ENCODE data around the gene OSTF1. TPM values are rescaled to one million over a fixed set of nuclear protein-coding genes. Genes with fewer than 3 reads are reported as not detected.

The OSTF1 gene
- total RNA-seq, 1 donor from 2014 or later: 13.3 TPM

- TF ChIP-seq, protein P1, sequence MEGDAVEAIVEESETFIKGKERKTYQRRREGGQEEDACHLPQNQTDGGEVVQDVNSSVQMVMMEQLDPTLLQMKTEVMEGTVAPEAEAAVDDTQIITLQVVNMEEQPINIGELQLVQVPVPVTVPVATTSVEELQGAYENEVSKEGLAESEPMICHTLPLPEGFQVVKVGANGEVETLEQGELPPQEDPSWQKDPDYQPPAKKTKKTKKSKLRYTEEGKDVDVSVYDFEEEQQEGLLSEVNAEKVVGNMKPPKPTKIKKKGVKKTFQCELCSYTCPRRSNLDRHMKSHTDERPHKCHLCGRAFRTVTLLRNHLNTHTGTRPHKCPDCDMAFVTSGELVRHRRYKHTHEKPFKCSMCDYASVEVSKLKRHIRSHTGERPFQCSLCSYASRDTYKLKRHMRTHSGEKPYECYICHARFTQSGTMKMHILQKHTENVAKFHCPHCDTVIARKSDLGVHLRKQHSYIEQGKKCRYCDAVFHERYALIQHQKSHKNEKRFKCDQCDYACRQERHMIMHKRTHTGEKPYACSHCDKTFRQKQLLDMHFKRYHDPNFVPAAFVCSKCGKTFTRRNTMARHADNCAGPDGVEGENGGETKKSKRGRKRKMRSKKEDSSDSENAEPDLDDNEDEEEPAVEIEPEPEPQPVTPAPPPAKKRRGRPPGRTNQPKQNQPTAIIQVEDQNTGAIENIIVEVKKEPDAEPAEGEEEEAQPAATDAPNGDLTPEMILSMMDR (IDR thresholded peaks at IDR 0.05; ENCODE audit: unreplicated experiment): no peak
- Mint-ChIP-seq H3K27me3 (ENCODE audit: low read depth) (no peaks in the 10 kb centered on the region), H3K4me3 (no peak overlapping the region), H3K27ac (no peak overlapping the region), H3K4me1 (no peaks in the 10 kb centered on the region), H3K36me3 (peaks cover 14% of the 10 kb centered on the region), H3K9me3 (peaks cover 2% of the 10 kb centered on the region)
- no peak for DNase-seq (ENCODE audit: low spot score in 2 of 2, unreplicated experiment in 2 of 2)
Observed at GRCh38 chr9:75138260-75139040, 50.1 kb downstream of the OSTF1 start.

DNA sequence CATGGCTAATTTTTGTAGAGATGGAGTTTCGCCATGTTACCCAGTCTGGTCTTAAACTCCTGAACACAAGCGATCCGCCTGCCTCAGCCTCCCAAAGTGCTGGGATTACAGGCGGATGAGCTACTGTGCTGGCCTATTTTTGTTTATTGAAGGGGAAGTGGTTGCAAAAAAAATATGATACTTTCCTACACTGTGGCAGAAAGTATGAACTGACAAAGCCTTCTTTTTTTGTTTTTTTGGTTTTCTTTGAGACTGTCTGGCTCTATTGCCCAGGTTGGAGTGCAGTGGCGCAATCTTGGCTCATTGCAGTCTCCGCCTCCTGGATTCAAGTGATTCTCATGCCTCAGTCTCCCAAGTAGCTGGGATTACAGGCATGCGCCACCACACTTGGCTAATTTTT, 50.9 kb downstream of the OSTF1 start:
- H3K27ac Mint-ChIP-seq: no peak overlapping the region
- no peaks in the 10 kb centered on the region for H3K4me1 Mint-ChIP-seq
- TF ChIP-seq, protein P1 (IDR thresholded peaks at IDR 0.05; ENCODE audit: unreplicated experiment): no peak
- H3K4me3 Mint-ChIP-seq: no peak overlapping the region
- H3K27me3 Mint-ChIP-seq (ENCODE audit: low read depth): no peaks in the 10 kb centered on the region
- peaks cover 10% of the 10 kb centered on the region for H3K9me3 Mint-ChIP-seq
- peaks cover 22% of the 10 kb centered on the region for H3K36me3 Mint-ChIP-seq
- DNase-seq (ENCODE audit: low spot score in 2 of 2, unreplicated experiment in 2 of 2): no peak

DNA sequence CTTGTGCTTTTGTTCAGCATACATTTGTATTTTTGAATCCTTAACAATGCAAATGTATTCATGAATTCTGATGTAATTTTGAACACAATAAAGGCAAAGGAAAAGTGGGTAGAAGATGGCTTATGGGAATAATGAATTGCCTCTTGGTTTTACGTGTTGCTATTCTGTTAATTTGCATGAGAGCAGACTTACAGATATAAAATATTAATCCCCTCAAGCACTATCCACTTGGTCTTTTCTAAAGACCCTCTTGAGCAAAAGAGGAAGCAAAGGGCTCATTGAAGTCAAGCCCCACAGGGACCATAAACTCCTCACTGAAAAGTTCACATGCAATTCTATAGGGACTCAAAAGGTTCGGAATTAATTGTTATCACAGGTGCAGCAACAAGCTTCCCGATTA, 51.9 kb downstream of the OSTF1 start:
- no peaks in the 10 kb centered on the region for H3K4me1 Mint-ChIP-seq
- TF ChIP-seq, protein P1 (IDR thresholded peaks at IDR 0.05; ENCODE audit: unreplicated experiment): no peak
- no peak overlapping the region for H3K4me3 Mint-ChIP-seq
- DNase-seq (ENCODE audit: low spot score in 2 of 2, unreplicated experiment in 2 of 2): no peak
- H3K27me3 Mint-ChIP-seq (ENCODE audit: low read depth): no peaks in the 10 kb centered on the region
- peaks cover 20% of the 10 kb centered on the region for H3K9me3 Mint-ChIP-seq
- H3K36me3 Mint-ChIP-seq: peaks cover 32% of the 10 kb centered on the region
- no peak overlapping the region for H3K27ac Mint-ChIP-seq

DNA sequence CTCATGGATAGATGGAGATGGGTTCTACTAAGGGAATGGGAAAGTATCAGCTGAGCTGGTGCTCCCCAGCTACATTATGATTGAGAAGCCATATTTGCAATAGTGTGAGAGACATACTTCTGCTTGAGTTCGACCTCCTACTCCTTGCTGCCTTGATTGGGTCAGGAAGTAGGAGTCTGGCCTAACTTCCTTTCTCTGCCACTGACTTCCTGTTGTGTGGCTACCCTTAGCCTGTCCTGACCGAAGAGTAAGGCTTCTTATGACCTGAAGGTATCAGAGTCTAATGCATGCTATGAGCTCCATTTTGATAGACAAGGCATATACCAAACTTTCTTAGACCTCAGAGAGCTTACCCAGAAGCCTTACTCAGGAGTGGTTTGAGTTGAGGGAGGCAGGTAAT, 53.9 kb downstream of the OSTF1 start:
- Mint-ChIP-seq H3K36me3 (peaks cover 36% of the 10 kb centered on the region), H3K9me3 (peaks cover 21% of the 10 kb centered on the region), H3K27ac (no peak overlapping the region), H3K27me3 (ENCODE audit: low read depth) (no peaks in the 10 kb centered on the region), H3K4me1 (no peaks in the 10 kb centered on the region), H3K4me3 (no peak overlapping the region)
- DNase-seq (ENCODE audit: low spot score in 2 of 2, unreplicated experiment in 2 of 2): no peak
- TF ChIP-seq, protein P1 (IDR thresholded peaks at IDR 0.05; ENCODE audit: unreplicated experiment): no peak

DNA sequence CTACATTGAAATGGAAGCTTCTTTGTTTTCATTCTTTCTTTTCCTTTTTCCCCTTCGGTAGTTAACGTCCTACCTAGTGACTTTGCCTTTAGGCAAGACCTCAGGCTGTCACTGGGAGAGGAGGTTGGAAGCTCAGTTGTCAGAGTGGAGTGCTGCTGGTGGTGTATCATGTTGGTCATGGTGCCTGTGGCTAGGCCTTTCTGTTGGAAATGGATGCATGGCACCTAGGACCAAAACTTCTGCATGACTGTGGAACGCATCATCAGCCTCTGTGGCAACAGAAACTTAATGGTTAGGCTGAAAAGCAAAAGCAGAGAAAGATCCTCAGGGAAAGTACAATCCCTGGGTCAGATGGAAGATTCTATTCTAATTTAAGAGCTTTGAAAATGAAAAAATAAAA, 57.9 kb downstream of the OSTF1 start:
- TF ChIP-seq, protein P1 (IDR thresholded peaks at IDR 0.05; ENCODE audit: unreplicated experiment): no peak
- no peak for DNase-seq (ENCODE audit: low spot score in 2 of 2, unreplicated experiment in 2 of 2)
- Mint-ChIP-seq H3K4me1 (peaks cover 22% of the 10 kb centered on the region), H3K27ac (no peak overlapping the region), H3K4me3 (no peak overlapping the region), H3K36me3 (peaks cover 32% of the 10 kb centered on the region), H3K27me3 (ENCODE audit: low read depth) (no peaks in the 10 kb centered on the region), H3K9me3 (peaks cover 21% of the 10 kb centered on the region)

All from mesothelial cell of epicardium (in vitro differentiated cells).